GM23338 (cell line): ENCODE measurements around the gene EXOC1L. TPM values are rescaled to one million over a fixed set of nuclear protein-coding genes. Genes with fewer than 3 reads are reported as not detected.

ENCODE experiments used
- ATAC-seq: fragments of 200-7000 bp; cut with Tn5 transposase; 3 replicates; pipeline ENCODE4 v1.9.1; 2020
- DNase-seq: peaks from one replicate; pipeline ENCODE4 v3.0.0-alpha.2; 2015; ENCODE audit warnings: low spot score
- H2AFZ ChIP-seq: fragments of 200-600 bp; sonication (generic); 2 replicates; pipeline ENCODE4 v1.8.0; 2016; ENCODE audit warnings: antibody characterized with exemption, mild to moderate bottlenecking, moderate library complexity
- H3F3A ChIP-seq: fragments of 200-600 bp; sonication (generic); replicated peaks from 2 replicates; pipeline ENCODE4 v1.8.0; 2017; ENCODE audit warnings: antibody characterized with exemption, mixed run types, low read depth
- H3K27ac ChIP-seq: fragments of 200-600 bp; sonication (generic); 2 replicates; pipeline ENCODE4 v1.6.1; 2016; ENCODE audit warnings: low read depth
- H3K27me3 ChIP-seq: fragments of 200-600 bp; sonication (generic); 2 replicates; pipeline ENCODE4 v1.8.0; 2016; ENCODE audit warnings: mild to moderate bottlenecking, mixed run types, moderate library complexity; ENCODE audit not compliant: insufficient read depth
- H3K36me3 ChIP-seq: fragments of 200-600 bp; sonication (generic); 2 replicates; pipeline ENCODE4 v1.8.0; 2016; ENCODE audit warnings: mild to moderate bottlenecking; ENCODE audit not compliant: insufficient read depth
- H3K4me1 ChIP-seq: fragments of 200-600 bp; sonication (generic); 2 replicates; pipeline ENCODE4 v1.8.0; 2016; ENCODE audit warnings: mild to moderate bottlenecking, moderate library complexity; ENCODE audit not compliant: insufficient read depth
- H3K4me2 ChIP-seq: fragments of 200-600 bp; sonication (generic); 2 replicates; pipeline ENCODE4 v1.7.1; 2017; ENCODE audit warnings: mixed run types
- H3K4me3 ChIP-seq: fragments of 200-600 bp; sonication (generic); 2 replicates; pipeline ENCODE4 v1.6.1; 2016; ENCODE audit warnings: mixed run types
- H3K79me2 ChIP-seq: fragments of 200-600 bp; sonication (generic); replicated peaks from 2 replicates; pipeline ENCODE4 v1.8.0; 2017; ENCODE audit warnings: mild to moderate bottlenecking; ENCODE audit not compliant: insufficient read depth
- H3K9me2 ChIP-seq: fragments of 200-600 bp; sonication (generic); 2 replicates; pipeline ENCODE4 v1.8.0; 2017; ENCODE audit not compliant: insufficient read depth
- H4K20me1 ChIP-seq: fragments of 200-600 bp; sonication (generic); replicated peaks from 2 replicates; pipeline ENCODE4 v1.8.0; 2017; ENCODE audit warnings: mild to moderate bottlenecking; ENCODE audit not compliant: insufficient read depth
- H3K27ac Mint-ChIP-seq: 2 replicates; pipeline ENCODE4 v1.8.0; 2020; ENCODE audit warnings: inconsistent platforms, mild to moderate bottlenecking, moderate library complexity, mixed read lengths
- H3K27me3 Mint-ChIP-seq: 3 replicates; pipeline ENCODE4 v1.8.0; 2022; ENCODE audit warnings: low read depth, mild to moderate bottlenecking, moderate library complexity, mixed read lengths, inconsistent platforms; ENCODE audit not compliant: insufficient read depth, poor library complexity
- H3K36me3 Mint-ChIP-seq: 3 replicates; pipeline ENCODE4 v1.8.0; 2021; ENCODE audit warnings: low read depth, mild to moderate bottlenecking, inconsistent platforms, moderate library complexity, mixed read lengths
- H3K4me1 Mint-ChIP-seq: 3 replicates; pipeline ENCODE4 v1.8.0; 2020; ENCODE audit warnings: mild to moderate bottlenecking, inconsistent platforms, mixed read lengths
- H3K4me3 Mint-ChIP-seq: 3 replicates; pipeline ENCODE4 v1.8.0; 2021; ENCODE audit warnings: moderate library complexity, mild to moderate bottlenecking, inconsistent platforms, mixed read lengths
- H3K9me3 Mint-ChIP-seq: 3 replicates; pipeline ENCODE4 v1.8.0; 2020; ENCODE audit warnings: moderate library complexity, mild to moderate bottlenecking, inconsistent platforms, mixed read lengths
- CREB1 ChIP-seq: fragments of 250-450 bp; sonication (Bioruptor Pico); IDR thresholded peaks from 2 replicates; pipeline ENCODE4 v1.5.0; 2020; ENCODE audit warnings: low read depth, mild to moderate bottlenecking, moderate library complexity
- CTCF ChIP-seq, 2 experiments: fragments of 200-600 bp in 1 of 2; sonication (generic) in 1 of 2; conservative IDR thresholded peaks; 2 replicates each; pipeline versions ENCODE4 v1.5.1 to v1.6.1; 2016 to 2017; ENCODE audit warnings: antibody characterized with exemption in 2 of 2, low read depth in 2 of 2, mild to moderate bottlenecking in 2 of 2, moderate library complexity in 1 of 2
- EZH2 ChIP-seq: fragments of 200-600 bp; sonication (generic); IDR thresholded peaks from one replicate; pipeline ENCODE4 v1.8.0; 2017; ENCODE audit warnings: antibody characterized with exemption, mild to moderate bottlenecking, low read depth; ENCODE audit not compliant: unreplicated experiment
- JUNB ChIP-seq: IDR thresholded peaks from one replicate; pipeline ENCODE4 v1.6.1; 2016; ENCODE audit warnings: antibody characterized with exemption; ENCODE audit not compliant: unreplicated experiment
- NANOG ChIP-seq: IDR thresholded peaks from 2 replicates; pipeline ENCODE4 v1.6.1; 2016; ENCODE audit warnings: antibody characterized with exemption, borderline replicate concordance
- REST ChIP-seq: IDR thresholded peaks from one replicate; pipeline ENCODE4 v1.6.1; 2018; ENCODE audit warnings: antibody characterized with exemption; ENCODE audit not compliant: unreplicated experiment
- STAT1 ChIP-seq: IDR thresholded peaks from one replicate; pipeline ENCODE4 v1.6.1; 2016; ENCODE audit warnings: antibody characterized with exemption; ENCODE audit not compliant: unreplicated experiment
- ZNF114 ChIP-seq: fragments of 250-450 bp; sonication (Bioruptor Pico); IDR thresholded peaks from 2 replicates; pipeline ENCODE4 v1.5.0; 2020; ENCODE audit warnings: mild to moderate bottlenecking, moderate library complexity
- ZNF331 ChIP-seq: fragments of 250-450 bp; sonication (Bioruptor Pico); IDR thresholded peaks from 2 replicates; pipeline ENCODE4 v1.5.0; 2020; ENCODE audit warnings: low read depth, mild to moderate bottlenecking, moderate library complexity
- polyA plus RNA-seq: library from polyadenylated mRNA; unstranded; fragments of >200 nt; fragmentation: Nextera tagmentation; extraction: Ambion mirVana; gene quantifications from 2 replicates; pipeline ENCODE4 v1.2.1, GENCODE V29; 2016
- total RNA-seq: library from RNA; depleted of rRNA; stranded (reverse); fragments of >200 nt; shearing (Covaris generic); gene quantifications from 2 replicates; pipeline ENCODE4 v1.2.3, GENCODE V29; 2014

EXOC1L gene
- total and polyA plus RNA-seq, 2 experiments from 2014 or later, result not detected

GRCh38 chr4:55795341-55795740 lies 24.2 kb upstream of the EXOC1L start:
- no peaks in the 10 kb centered on the region for H3K79me2 ChIP-seq
- no peak overlapping the region for H3K4me3 Mint-ChIP-seq
- H3K27ac Mint-ChIP-seq, result no peak overlapping the region
- no peaks in the 10 kb centered on the region for H3F3A ChIP-seq
- H2AFZ ChIP-seq, result no peak overlapping the region
- peaks cover 5% of the 10 kb centered on the region; the same call in 2 of the 3 replicates for H3K4me1 Mint-ChIP-seq
- no peak overlapping the region for H3K4me2 ChIP-seq
- H3K4me1 ChIP-seq, result peaks cover 6% of the 10 kb centered on the region; the same call in 1 of the 2 replicates
- peaks cover 8% of the 10 kb centered on the region for H3K27me3 Mint-ChIP-seq
- no peaks in the 10 kb centered on the region for H3K36me3 ChIP-seq
- no peaks in the 10 kb centered on the region for H3K9me3 Mint-ChIP-seq
- TF ChIP-seq JUNB, result no peak
- no peak overlapping the region for H3K27ac ChIP-seq
- H4K20me1 ChIP-seq, result no peaks in the 10 kb centered on the region
- H3K4me3 ChIP-seq, result no peak overlapping the region
- no peak for ATAC-seq
- H3K36me3 Mint-ChIP-seq, result no peaks in the 10 kb centered on the region
- H3K27me3 ChIP-seq, result peaks cover 48% of the 10 kb centered on the region
- no peak for DNase-seq
- H3K9me2 ChIP-seq, result no peaks in the 10 kb centered on the region

- no peaks in the 10 kb centered on the region for H3K9me2 ChIP-seq
- no peak overlapping the region for H2AFZ ChIP-seq
- TF ChIP-seq CTCF (conservative IDR thresholded peaks at IDR 0.05; ENCODE audit: low read depth in 2 of 2) (no peak), ZNF114 (CRISPR knock-in tag) (no peak), CREB1 (CRISPR knock-in tag) (no peak), JUNB (no peak), REST (no peak), NANOG (no peak), STAT1 (no peak), EZH2 (no peak), ZNF331 (CRISPR knock-in tag) (no peak)
- peaks cover 4% of the 10 kb centered on the region; the same call in 1 of the 2 replicates for H3K27me3 ChIP-seq
- H3K4me3 ChIP-seq, result no peak overlapping the region
- no peaks in the 10 kb centered on the region for H3K79me2 ChIP-seq
- H3K27ac ChIP-seq, result no peak overlapping the region
- no peak overlapping the region for H3K4me3 Mint-ChIP-seq
- no peaks in the 10 kb centered on the region for H3K27me3 Mint-ChIP-seq
- ATAC-seq (no peak), DNase-seq (no peak)
- no peak overlapping the region for H3K4me2 ChIP-seq
- peaks cover under 1% of the 10 kb centered on the region; the same call in 1 of the 3 replicates for H3K4me1 Mint-ChIP-seq
- H4K20me1 ChIP-seq, result no peaks in the 10 kb centered on the region
- no peak overlapping the region for H3K27ac Mint-ChIP-seq
- no peaks in the 10 kb centered on the region for H3K36me3 ChIP-seq
- H3K4me1 ChIP-seq, result no peaks in the 10 kb centered on the region
- no peaks in the 10 kb centered on the region for H3F3A ChIP-seq
- H3K36me3 Mint-ChIP-seq, result no peaks in the 10 kb centered on the region
- H3K9me3 Mint-ChIP-seq, result no peaks in the 10 kb centered on the region
These were observed 18.1 kb upstream of the EXOC1L start for GRCh38 chr4:55801498-55801897.
